Hematopoietic multipotent progenitor cell treated with erythropoietin and hydrocortisone succinate and interleukin-3 and kit ligand, for 8 days (in vitro differentiated cells): ENCODE data around the gene ANKRD10.
A peak's percentile ranks its signal among the peaks of the same experiment; 100 is the strongest.

Experiments used
- DNase-seq: peaks from one replicate; pipeline ENCODE4 v3.0.0-alpha.2; 2015

The ANKRD10 gene

GRCh38 chr13:110914331-110915056 lies 375 bp downstream of the ANKRD10 start:
- peak; percentile 73 for DNase-seq

- no peak for DNase-seq
Observed at GRCh38 chr13:110914081-110914330, 863 bp downstream of the ANKRD10 start.

- DNase-seq = peak; percentile 13
Observed at GRCh38 chr13:110913322-110914080, 1.4 kb downstream of the ANKRD10 start.

GRCh38 chr13:110912651-110913051 lies 2.2 kb downstream of the ANKRD10 start:
- no peak for DNase-seq

- no peak for DNase-seq
Observed at GRCh38 chr13:110911880-110912279, 3.0 kb downstream of the ANKRD10 start.

GRCh38 chr13:110910013-110910890 lies 4.6 kb downstream of the ANKRD10 start:
- no peak for DNase-seq

GRCh38 chr13:110907951-110908898 lies 6.6 kb downstream of the ANKRD10 start:
- no peak for DNase-seq

GRCh38 chr13:110907301-110907700 lies 7.6 kb downstream of the ANKRD10 start:
- DNase-seq = no peak

GRCh38 chr13:110904748-110905147 lies 10.1 kb downstream of the ANKRD10 start:
- DNase-seq = no peak

- no peak for DNase-seq
Observed at GRCh38 chr13:110902370-110902769, 12.5 kb downstream of the ANKRD10 start.

GRCh38 chr13:110897521-110897920 lies 17.3 kb downstream of the ANKRD10 start:
- no peak for DNase-seq

- peak; percentile 24 for DNase-seq
Observed at GRCh38 chr13:110897014-110897413, 17.9 kb downstream of the ANKRD10 start.

- DNase-seq = no peak
Observed at GRCh38 chr13:110894086-110894485, 20.8 kb downstream of the ANKRD10 start.

GRCh38 chr13:110893571-110893970 lies 21.3 kb downstream of the ANKRD10 start:
- DNase-seq = no peak

- DNase-seq = no peak
Observed at GRCh38 chr13:110890279-110891165, 24.3 kb downstream of the ANKRD10 start.

GRCh38 chr13:110888390-110888789 lies 26.5 kb downstream of the ANKRD10 start:
- no peak for DNase-seq

- DNase-seq = no peak
Observed at GRCh38 chr13:110887597-110888333, 27.1 kb downstream of the ANKRD10 start.

- DNase-seq = no peak
Observed at GRCh38 chr13:110886870-110887596, 27.8 kb downstream of the ANKRD10 start.

- no peak for DNase-seq
Observed at GRCh38 chr13:110885966-110886869, 28.7 kb downstream of the ANKRD10 start.
